Adrenal gland (tissue), 5 donors: ENCODE results near the gene FHIT.

Experiments
- POLR2A ChIP-seq, 2 donors: fragments of 450-650 bp; IDR thresholded peaks; one replicate each; pipeline ENCODE4 v1.6.1; 2017; ENCODE audit warnings: antibody characterized with exemption in 2 of 2, mild to moderate bottlenecking in 2 of 2, moderate library complexity in 1 of 2
- TF ChIP-seq, protein P1 (sequence below), 6 experiments: fragments of 450-650 bp in 4 of 6; fragments of 200-600 bp in 2 of 6; sonication (generic) in 1 of 6; IDR thresholded peaks; 1 replicate in 5 of 6; 2 replicates in 1 of 6; pipeline versions ENCODE4 v1.5.1 to v1.8.0; 2016 to 2021; ENCODE audit warnings: antibody characterized with exemption in 6 of 6, mild to moderate bottlenecking in 2 of 6, moderate library complexity in 1 of 6
- donor health status: DM: no; HTN: no; CAD: no.

GRCh38 chr3:59791774-59792308 is 1459.4 kb downstream of the FHIT start:
- TF ChIP-seq POLR2A (IDR thresholded peaks at IDR 0.05): no peak
- TF ChIP-seq, protein P1, sequence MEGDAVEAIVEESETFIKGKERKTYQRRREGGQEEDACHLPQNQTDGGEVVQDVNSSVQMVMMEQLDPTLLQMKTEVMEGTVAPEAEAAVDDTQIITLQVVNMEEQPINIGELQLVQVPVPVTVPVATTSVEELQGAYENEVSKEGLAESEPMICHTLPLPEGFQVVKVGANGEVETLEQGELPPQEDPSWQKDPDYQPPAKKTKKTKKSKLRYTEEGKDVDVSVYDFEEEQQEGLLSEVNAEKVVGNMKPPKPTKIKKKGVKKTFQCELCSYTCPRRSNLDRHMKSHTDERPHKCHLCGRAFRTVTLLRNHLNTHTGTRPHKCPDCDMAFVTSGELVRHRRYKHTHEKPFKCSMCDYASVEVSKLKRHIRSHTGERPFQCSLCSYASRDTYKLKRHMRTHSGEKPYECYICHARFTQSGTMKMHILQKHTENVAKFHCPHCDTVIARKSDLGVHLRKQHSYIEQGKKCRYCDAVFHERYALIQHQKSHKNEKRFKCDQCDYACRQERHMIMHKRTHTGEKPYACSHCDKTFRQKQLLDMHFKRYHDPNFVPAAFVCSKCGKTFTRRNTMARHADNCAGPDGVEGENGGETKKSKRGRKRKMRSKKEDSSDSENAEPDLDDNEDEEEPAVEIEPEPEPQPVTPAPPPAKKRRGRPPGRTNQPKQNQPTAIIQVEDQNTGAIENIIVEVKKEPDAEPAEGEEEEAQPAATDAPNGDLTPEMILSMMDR (IDR thresholded peaks at IDR 0.05): no peak
